Measurements from ENCODE around the gene KRT7.
A peak's percentile ranks its signal among the peaks of the same experiment; 100 is the strongest.
"Not testable (repeated sequence)": the region's sequence is repeated elsewhere in the genome, so short reads cannot be mapped to it uniquely, and the experiment has no call there.

KRT7 gene

GRCh38 chr12:52239767-52240166, 6.7 kb downstream of the KRT7 start:
- no peak for DNase-seq
- in situ Hi-C loops (cut with MboI; ENCODE audit: low pct_unique_long_range_greater_than_20kb, low sequenced_read_pairs): no loop called here

- DNase-seq; in situ Hi-C loops (cut with MboI; ENCODE audit: low pct_unique_long_range_greater_than_20kb, low sequenced_read_pairs): not testable (repeated sequence)
Measured at GRCh38 chr12:52240247-52240646, 7.2 kb downstream of the KRT7 start.

DNA sequence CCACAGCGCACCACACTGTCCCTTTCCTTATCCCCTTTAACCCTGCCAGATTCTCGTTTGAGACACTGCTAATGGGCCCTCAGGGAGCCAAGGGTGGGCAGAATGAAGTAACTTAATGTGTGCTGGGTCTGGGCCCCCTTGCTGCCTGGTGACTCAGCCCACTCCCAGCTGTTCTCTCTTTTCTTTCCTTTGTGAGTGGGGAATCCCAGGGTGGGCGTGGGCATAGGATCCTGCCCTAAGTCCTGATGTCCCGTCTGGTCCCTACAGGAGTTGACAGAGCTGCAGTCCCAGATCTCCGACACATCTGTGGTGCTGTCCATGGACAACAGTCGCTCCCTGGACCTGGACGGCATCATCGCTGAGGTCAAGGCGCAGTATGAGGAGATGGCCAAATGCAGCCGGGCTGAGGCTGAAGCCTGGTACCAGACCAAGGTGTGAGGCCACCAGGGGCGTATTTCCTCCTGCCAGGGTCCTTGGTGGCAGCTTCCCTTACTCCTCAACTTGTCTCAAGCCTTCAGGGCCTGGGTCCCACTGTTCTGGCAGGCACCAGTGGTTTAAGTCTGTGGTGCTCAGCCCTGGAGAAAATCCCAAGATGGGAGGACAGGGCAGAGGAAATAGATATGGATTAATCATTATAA, 8.3 kb downstream of the KRT7 start:
- in situ Hi-C loops (cut with MboI; ENCODE audit: low pct_unique_long_range_greater_than_20kb, low sequenced_read_pairs): no loop called here

GRCh38 chr12:52242442-52243258, 9.6 kb downstream of the KRT7 start:
- in situ Hi-C loops (cut with MboI; ENCODE audit: low pct_unique_long_range_greater_than_20kb, low sequenced_read_pairs): no loop called here
- DNase-seq: no peak

More for the DNA sequence above, 8.3 kb downstream of the KRT7 start:
- DNase-seq: no peak

DNA sequence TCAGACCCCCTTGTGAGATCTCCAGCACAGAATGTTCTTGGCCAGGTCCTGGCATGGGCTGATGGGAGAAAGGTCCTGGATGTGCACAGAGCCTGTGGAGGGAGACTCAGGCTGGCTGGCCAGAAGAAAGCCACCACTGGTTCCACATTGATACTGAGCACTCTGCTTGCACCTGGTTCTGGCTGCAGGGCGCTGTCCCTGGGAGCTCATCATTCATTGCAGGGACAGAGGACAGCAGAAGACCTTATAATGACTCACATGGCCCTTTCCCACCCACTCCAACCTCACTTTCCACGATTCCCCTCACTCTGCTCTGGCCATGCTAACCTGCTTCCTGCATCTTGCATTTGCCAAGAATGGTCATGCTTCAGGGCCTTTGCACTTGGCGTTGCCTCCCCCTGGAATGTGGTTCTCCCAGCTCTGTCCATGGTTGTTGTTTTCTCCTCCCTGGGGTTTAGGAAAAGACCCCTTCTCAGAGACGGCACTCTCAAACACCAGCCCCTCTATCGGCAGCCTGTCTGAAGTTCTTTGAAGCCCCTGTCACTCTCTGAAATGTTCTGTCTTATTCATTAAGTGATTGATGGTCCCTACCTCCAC, 10.3 kb downstream of the KRT7 start:
- DNase-seq: no peak
- in situ Hi-C loops (cut with MboI; ENCODE audit: low pct_unique_long_range_greater_than_20kb, low sequenced_read_pairs): no loop called here

GRCh38 chr12:52243856-52244614, 11.0 kb downstream of the KRT7 start:
- in situ Hi-C loops (cut with MboI; ENCODE audit: low pct_unique_long_range_greater_than_20kb, low sequenced_read_pairs): no loop called here
- DNase-seq: peak; percentile 81

DNA sequence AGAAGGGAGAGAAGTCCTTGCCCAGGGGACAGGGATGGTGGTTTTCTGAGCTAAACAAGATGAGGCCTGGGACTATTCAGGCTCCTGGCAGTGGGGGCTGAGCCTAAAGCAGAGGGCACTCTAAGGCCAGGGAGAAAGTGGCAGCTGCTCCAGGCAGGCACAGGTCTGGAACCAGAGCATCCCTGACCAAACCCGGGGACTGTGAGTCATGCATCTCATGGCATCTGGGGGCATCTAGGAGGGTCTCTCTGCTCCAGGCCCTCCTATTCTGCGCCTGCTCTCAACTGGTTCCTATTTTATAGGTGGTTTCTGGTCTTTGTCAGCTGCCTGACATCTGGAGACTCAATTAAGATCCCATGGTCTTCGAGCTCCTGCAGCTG, 11.6 kb downstream of the KRT7 start:
- no peak for DNase-seq
- in situ Hi-C loops (cut with MboI; ENCODE audit: low pct_unique_long_range_greater_than_20kb, low sequenced_read_pairs): no loop called here

DNA sequence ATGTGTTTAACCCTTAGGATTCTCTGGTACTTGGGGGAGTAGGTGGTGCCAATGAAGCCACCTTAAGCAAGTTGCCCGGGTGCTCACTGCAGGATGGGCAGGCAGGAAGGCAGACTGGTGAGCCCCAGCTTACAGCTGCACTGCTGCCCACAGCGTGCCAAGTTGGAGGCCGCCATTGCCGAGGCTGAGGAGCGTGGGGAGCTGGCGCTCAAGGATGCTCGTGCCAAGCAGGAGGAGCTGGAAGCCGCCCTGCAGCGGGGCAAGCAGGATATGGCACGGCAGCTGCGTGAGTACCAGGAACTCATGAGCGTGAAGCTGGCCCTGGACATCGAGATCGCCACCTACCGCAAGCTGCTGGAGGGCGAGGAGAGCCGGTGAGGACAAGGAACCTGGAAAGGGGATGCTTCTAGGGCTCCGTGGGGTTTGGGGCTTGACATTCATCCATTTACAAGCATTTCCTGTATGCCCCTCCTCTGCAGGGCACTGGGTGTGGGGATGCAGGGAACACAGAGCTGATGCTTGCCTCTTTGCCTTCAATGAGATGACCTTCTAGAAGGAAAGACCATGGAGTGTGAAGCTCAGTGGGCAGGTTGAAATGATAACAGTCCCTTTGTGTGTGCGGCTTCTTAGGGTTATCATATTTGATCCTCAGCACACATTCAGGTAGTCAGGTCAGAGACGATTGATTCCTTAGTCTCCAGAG, 12.4 kb downstream of the KRT7 start:
- DNase-seq: no peak
- in situ Hi-C loops (cut with MboI; ENCODE audit: low pct_unique_long_range_greater_than_20kb, low sequenced_read_pairs): no loop called here

- DNase-seq: no peak
Measured at GRCh38 chr12:52245962-52246569, 13.0 kb downstream of the KRT7 start.

GRCh38 chr12:52246720-52247621, 13.9 kb downstream of the KRT7 start:
- in situ Hi-C loops (cut with MboI; ENCODE audit: low pct_unique_long_range_greater_than_20kb, low sequenced_read_pairs): no loop called here
- no peak for DNase-seq

More at GRCh38 chr12:52245962-52246569, 13.0 kb downstream of the KRT7 start:
- in situ Hi-C loops (cut with MboI; ENCODE audit: low pct_unique_long_range_greater_than_20kb, low sequenced_read_pairs): no loop called here

DNA sequence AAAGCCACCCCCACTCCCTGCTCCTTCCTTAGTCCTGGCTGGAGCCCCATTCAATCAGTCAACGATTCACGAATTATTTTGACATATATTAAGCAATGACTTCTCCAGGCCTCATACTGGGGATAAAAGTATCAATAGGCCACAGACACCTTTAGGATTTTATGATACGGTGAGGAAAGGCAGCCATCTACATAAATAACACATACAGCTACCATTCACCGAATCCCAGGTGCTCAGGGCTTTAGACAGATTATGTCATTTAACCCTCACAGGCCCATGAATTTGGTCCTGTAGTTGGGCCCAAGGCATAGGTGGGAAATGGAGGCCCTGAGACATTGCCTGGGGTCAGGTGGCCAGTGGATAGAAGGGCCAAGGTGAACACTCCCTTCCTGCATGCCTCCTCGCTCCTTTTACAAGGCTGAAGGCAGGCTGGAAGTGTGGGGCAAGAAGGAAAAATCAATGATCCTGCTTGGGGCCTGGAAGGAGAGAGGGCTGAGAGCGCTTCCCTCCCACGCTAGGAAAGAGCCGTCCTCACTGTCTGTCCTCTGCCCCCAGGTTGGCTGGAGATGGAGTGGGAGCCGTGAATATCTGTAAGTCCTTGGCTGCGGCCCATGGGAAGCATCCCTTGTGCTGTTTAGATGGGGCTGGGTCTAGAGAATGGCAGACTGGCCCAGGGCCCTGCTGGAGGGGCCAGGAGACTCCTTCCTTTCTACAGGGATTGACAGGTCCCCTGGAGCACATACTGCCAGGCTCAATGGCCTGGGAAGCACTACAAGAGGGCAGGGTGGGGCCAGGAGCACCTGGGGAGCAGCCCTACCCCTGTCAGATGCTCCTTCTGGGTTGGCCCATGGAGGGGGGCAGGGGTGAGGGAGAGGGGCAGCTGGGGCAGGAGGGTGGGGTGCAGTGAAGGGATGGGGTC, 14.8 kb downstream of the KRT7 start:
- no peak for DNase-seq
- in situ Hi-C loops (cut with MboI; ENCODE audit: low pct_unique_long_range_greater_than_20kb, low sequenced_read_pairs): no loop called here

DNA sequence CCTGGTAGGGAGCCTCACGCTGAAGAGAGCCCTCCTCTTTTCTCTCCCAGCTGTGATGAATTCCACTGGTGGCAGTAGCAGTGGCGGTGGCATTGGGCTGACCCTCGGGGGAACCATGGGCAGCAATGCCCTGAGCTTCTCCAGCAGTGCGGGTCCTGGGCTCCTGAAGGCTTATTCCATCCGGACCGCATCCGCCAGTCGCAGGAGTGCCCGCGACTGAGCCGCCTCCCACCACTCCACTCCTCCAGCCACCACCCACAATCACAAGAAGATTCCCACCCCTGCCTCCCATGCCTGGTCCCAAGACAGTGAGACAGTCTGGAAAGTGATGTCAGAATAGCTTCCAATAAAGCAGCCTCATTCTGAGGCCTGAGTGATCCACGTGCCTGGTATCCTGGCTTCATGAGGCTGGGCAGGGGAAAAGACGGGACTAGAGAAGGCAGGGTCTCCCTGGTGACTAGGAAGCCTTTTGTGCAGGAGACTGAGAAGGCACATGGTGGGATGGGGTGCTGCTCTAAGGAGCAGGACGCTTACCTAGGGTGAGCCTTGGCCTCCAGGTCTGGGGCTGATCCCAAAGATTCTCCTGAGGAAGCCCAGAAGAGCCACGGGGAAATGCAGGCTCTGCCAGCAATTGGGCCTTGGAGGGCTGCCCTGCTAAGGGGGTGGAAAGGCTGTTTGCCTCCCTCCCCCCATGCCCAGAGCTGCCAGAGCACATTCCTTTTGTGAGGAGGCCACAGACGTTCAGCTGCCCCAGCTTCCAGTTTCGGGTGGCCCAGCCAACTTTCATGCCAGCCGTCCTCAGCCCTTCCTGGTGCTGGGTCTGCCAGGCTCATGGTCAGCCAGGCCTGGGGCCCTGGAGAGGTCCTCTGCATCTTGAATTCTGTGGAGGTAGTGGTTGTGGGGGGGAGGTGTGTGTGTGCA, 15.8 kb downstream of the KRT7 start:
- in situ Hi-C loops (cut with MboI; ENCODE audit: low pct_unique_long_range_greater_than_20kb, low sequenced_read_pairs): no loop called here
- DNase-seq: no peak

GRCh38 chr12:52249511-52250047, 16.5 kb downstream of the KRT7 start:
- no peak for DNase-seq
- in situ Hi-C loops (cut with MboI; ENCODE audit: low pct_unique_long_range_greater_than_20kb, low sequenced_read_pairs): no loop called here

DNA sequence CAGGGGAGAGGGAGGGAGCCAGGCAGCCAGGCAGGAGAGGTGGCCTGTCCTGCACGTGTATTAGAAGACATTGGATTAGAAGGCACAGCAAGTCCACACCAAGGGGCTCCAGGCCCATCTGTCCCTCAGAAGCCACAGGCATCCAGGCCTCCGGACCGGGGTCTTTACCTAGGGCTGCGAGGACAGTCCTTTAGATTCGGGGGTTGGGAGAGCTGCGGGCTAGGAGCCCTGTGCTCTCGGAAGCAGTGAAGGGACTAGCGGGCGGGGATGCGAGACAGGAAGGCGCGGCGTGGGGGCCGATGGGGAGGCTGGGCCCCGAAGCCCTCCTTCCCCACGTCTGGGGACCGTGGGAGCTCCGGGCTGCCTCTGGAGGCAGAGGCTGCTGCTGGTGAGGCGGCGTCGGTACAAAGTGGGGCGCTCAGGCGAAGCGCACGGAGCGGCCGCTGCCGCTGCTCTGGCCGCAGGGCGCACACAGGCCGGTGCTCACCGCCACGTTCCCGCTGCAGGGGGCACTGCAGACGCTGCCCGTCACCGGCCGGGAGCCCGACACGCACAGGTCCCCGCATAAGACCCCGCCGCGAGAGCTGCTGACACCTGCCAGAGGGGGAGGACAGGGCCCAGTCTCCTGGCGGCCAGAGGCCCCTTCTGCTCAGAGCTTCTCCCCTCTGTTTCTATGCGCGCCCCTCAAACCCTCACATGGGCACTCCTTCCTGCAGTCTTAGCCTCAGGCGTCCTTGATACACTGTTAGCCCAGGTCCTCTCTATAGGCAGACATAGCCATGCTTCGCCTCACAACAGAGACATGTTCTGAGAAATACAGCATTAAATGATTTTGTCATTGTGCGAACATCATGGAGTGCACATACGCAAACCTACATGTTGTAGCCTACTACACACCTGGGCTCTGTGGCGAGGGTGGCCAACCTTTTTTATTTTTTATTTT, 17.3 kb downstream of the KRT7 start:
- DNase-seq: no peak
- in situ Hi-C loops (cut with MboI; ENCODE audit: low pct_unique_long_range_greater_than_20kb, low sequenced_read_pairs): no loop called here
